T-helper 1 cell treated with Interleukin-12 subunit alpha and Interleukin-12 subunit beta and Interleukin-4 antibody, amounts not matched to agents 30 μg/mL and 1 μg/mL, for 36 hours (primary cell): ENCODE results near the gene SLC34A1.
A peak's percentile ranks its signal among the peaks of the same experiment; 100 is the strongest.
"Not testable (repeated sequence)": the region's sequence is repeated elsewhere in the genome, so short reads cannot be mapped to it uniquely, and the experiment has no call there.

Experiments used
- H3K27ac Mint-ChIP-seq: one replicate; pipeline ENCODE4 v1.8.0; 2021; ENCODE audit warnings: mild to moderate bottlenecking, mixed read lengths
- H3K27me3 Mint-ChIP-seq: one replicate; pipeline ENCODE4 v1.8.0; 2021; ENCODE audit warnings: low read depth, mixed read lengths
- H3K36me3 Mint-ChIP-seq: one replicate; pipeline ENCODE4 v1.8.0; 2021; ENCODE audit warnings: low read depth, mixed read lengths
- H3K4me1 Mint-ChIP-seq: one replicate; pipeline ENCODE4 v1.8.0; 2021; ENCODE audit warnings: low read depth, mixed read lengths
- H3K4me3 Mint-ChIP-seq: one replicate; pipeline ENCODE4 v1.8.0; 2021; ENCODE audit warnings: mild to moderate bottlenecking, moderate library complexity, mixed read lengths
- H3K9me3 Mint-ChIP-seq: one replicate; pipeline ENCODE4 v1.8.0; 2021; ENCODE audit warnings: mixed read lengths

Gene SLC34A1

GRCh38 chr5:177419046-177419445, 34.8 kb downstream of the SLC34A1 start:
- Mint-ChIP-seq H3K9me3 (no peaks in the 10 kb centered on the region), H3K4me3 (no peak overlapping the region), H3K36me3 (no peaks in the 10 kb centered on the region), H3K27me3 (no peaks in the 10 kb centered on the region), H3K4me1 (peaks cover 4% of the 10 kb centered on the region), H3K27ac (no peak overlapping the region)

- not testable (repeated sequence) for H3K27me3 Mint-ChIP-seq, H3K4me1 Mint-ChIP-seq, H3K27ac Mint-ChIP-seq, H3K4me3 Mint-ChIP-seq, H3K9me3 Mint-ChIP-seq, H3K36me3 Mint-ChIP-seq
Observed at GRCh38 chr5:177420472-177420871, 36.2 kb downstream of the SLC34A1 start.

- H3K36me3 Mint-ChIP-seq, result no peaks in the 10 kb centered on the region
- no peaks in the 10 kb centered on the region for H3K9me3 Mint-ChIP-seq
- H3K4me3 Mint-ChIP-seq, result no peak overlapping the region
- no peak overlapping the region for H3K27ac Mint-ChIP-seq
- peaks cover 9% of the 10 kb centered on the region for H3K4me1 Mint-ChIP-seq
- H3K27me3 Mint-ChIP-seq, result no peaks in the 10 kb centered on the region
Observed at GRCh38 chr5:177421062-177421798, 37.0 kb downstream of the SLC34A1 start.

- Mint-ChIP-seq H3K27me3 (no peaks in the 10 kb centered on the region), H3K27ac (no peak overlapping the region), H3K4me1 (peaks cover 14% of the 10 kb centered on the region), H3K36me3 (peaks cover 4% of the 10 kb centered on the region), H3K4me3 (no peak overlapping the region), H3K9me3 (no peaks in the 10 kb centered on the region)
Observed at GRCh38 chr5:177423671-177424070, 39.4 kb downstream of the SLC34A1 start.

- Mint-ChIP-seq H3K27ac (peak overlapping the region; percentile 90), H3K4me1 (peaks cover 30% of the 10 kb centered on the region), H3K9me3 (no peaks in the 10 kb centered on the region), H3K27me3 (no peaks in the 10 kb centered on the region), H3K36me3 (peaks cover 15% of the 10 kb centered on the region), H3K4me3 (peak overlapping the region; percentile 88)
Observed at GRCh38 chr5:177425196-177425800, 41.1 kb downstream of the SLC34A1 start.

GRCh38 chr5:177425801-177426565, 41.7 kb downstream of the SLC34A1 start:
- Mint-ChIP-seq H3K36me3 (peaks cover 21% of the 10 kb centered on the region), H3K27ac (peak overlapping the region; percentile 90), H3K27me3 (no peaks in the 10 kb centered on the region), H3K9me3 (no peaks in the 10 kb centered on the region), H3K4me3 (peak overlapping the region; percentile 88), H3K4me1 (peaks cover 37% of the 10 kb centered on the region)

- peaks cover 43% of the 10 kb centered on the region for H3K4me1 Mint-ChIP-seq
- peak within 1 kb of the TSS; percentile 95 for H3K27ac Mint-ChIP-seq
- no peaks in the 10 kb centered on the region for H3K9me3 Mint-ChIP-seq
- peaks cover 25% of the 10 kb centered on the region for H3K36me3 Mint-ChIP-seq
- H3K4me3 Mint-ChIP-seq, result peak within 1 kb of the TSS; percentile 91
- no peaks in the 10 kb centered on the region for H3K27me3 Mint-ChIP-seq
Observed at GRCh38 chr5:177426566-177427210, 42.5 kb downstream of the SLC34A1 start, which contains the start of gene GRK6. GRK6 (plus strand) TSS chr5:177426676; CDS start chr5:177426846, 170 bp downstream.

- H3K36me3 Mint-ChIP-seq, result peaks cover 28% of the 10 kb centered on the region
- H3K9me3 Mint-ChIP-seq, result no peaks in the 10 kb centered on the region
- H3K27me3 Mint-ChIP-seq, result no peaks in the 10 kb centered on the region
- H3K4me3 Mint-ChIP-seq, result peak overlapping the region; percentile 91
- H3K27ac Mint-ChIP-seq, result peak overlapping the region; percentile 95
- H3K4me1 Mint-ChIP-seq, result peaks cover 47% of the 10 kb centered on the region
Observed at GRCh38 chr5:177427211-177427822, 43.1 kb downstream of the SLC34A1 start.

- no peaks in the 10 kb centered on the region for H3K9me3 Mint-ChIP-seq
- H3K27me3 Mint-ChIP-seq, result no peaks in the 10 kb centered on the region
- peak overlapping the region; percentile 95 for H3K27ac Mint-ChIP-seq
- peak overlapping the region; percentile 91 for H3K4me3 Mint-ChIP-seq
- H3K36me3 Mint-ChIP-seq, result peaks cover 31% of the 10 kb centered on the region
- H3K4me1 Mint-ChIP-seq, result peaks cover 47% of the 10 kb centered on the region
Observed at GRCh38 chr5:177427919-177428573, 43.8 kb downstream of the SLC34A1 start.

- peak overlapping the region; percentile 91 for H3K4me3 Mint-ChIP-seq
- H3K27me3 Mint-ChIP-seq, result no peaks in the 10 kb centered on the region
- H3K27ac Mint-ChIP-seq, result peak overlapping the region; percentile 95
- H3K9me3 Mint-ChIP-seq, result no peaks in the 10 kb centered on the region
- H3K36me3 Mint-ChIP-seq, result peaks cover 34% of the 10 kb centered on the region
- H3K4me1 Mint-ChIP-seq, result peaks cover 50% of the 10 kb centered on the region
Observed at GRCh38 chr5:177428574-177429217, 44.5 kb downstream of the SLC34A1 start.

GRCh38 chr5:177429248-177430040, 45.2 kb downstream of the SLC34A1 start:
- Mint-ChIP-seq H3K27me3 (no peaks in the 10 kb centered on the region), H3K4me3 (peak overlapping the region; percentile 91), H3K4me1 (peaks cover 53% of the 10 kb centered on the region), H3K9me3 (no peaks in the 10 kb centered on the region), H3K36me3 (peaks cover 40% of the 10 kb centered on the region), H3K27ac (peak overlapping the region; percentile 95)

GRCh38 chr5:177430140-177430951, 46.1 kb downstream of the SLC34A1 start:
- peaks cover 53% of the 10 kb centered on the region for H3K4me1 Mint-ChIP-seq
- H3K27ac Mint-ChIP-seq, result peak overlapping the region; percentile 72
- H3K36me3 Mint-ChIP-seq, result peaks cover 44% of the 10 kb centered on the region
- H3K4me3 Mint-ChIP-seq, result peak overlapping the region; percentile 71
- H3K27me3 Mint-ChIP-seq, result no peaks in the 10 kb centered on the region
- no peaks in the 10 kb centered on the region for H3K9me3 Mint-ChIP-seq
